ENCODE data around the gene ILK.

ILK gene

GRCh38 chr11:6574816-6575715, 28.5 kb upstream of the ILK start:
- DNase-seq (ENCODE audit: low read depth), result no peak

- DNase-seq (ENCODE audit: low read depth), result no peak
These were observed 26.9 kb upstream of the ILK start for GRCh38 chr11:6576471-6577373.

- no peak for DNase-seq (ENCODE audit: low read depth)
These were observed 25.4 kb upstream of the ILK start for GRCh38 chr11:6578134-6578533.

- no peak for DNase-seq (ENCODE audit: low read depth)
These were observed 23.9 kb upstream of the ILK start for GRCh38 chr11:6579681-6580080.

DNA sequence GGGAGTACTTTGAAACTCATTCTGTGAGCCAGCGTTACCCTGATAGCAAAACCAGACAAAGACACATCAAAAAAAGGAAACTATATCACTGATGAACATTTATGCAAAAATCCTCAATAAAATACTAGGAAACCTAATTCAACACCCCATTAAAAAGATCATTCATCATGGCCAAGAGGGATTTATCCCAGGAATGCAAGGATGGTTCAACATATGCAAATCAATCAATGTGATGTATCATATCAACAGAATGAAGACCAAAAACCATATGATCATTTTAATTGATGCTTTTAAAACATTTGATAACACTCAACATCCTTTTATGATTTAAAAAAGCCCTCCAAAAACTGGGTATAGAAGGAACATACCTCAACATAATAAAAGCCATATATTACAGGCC, 20.0 kb upstream of the ILK start:
- DNase-seq (ENCODE audit: low read depth), result no peak

DNA sequence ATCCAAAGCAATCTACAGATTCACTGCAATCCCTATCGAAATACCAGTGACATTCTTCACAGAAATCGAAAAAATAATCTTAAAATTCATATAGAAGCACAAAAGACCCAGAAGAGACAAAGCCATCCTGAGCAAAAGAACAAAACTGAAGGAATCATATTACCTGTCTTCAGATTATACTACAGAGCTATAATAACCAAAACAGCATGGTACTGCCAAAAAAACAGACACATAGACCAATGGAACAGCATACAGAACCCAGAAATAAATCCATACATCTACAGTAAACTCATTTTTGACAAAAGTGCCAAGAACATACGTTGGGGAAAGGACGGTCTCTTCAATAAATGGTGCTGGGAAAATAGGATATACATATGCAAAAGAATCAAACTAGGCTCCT, 19.0 kb upstream of the ILK start:
- DNase-seq (ENCODE audit: low read depth), result no peak

DNA sequence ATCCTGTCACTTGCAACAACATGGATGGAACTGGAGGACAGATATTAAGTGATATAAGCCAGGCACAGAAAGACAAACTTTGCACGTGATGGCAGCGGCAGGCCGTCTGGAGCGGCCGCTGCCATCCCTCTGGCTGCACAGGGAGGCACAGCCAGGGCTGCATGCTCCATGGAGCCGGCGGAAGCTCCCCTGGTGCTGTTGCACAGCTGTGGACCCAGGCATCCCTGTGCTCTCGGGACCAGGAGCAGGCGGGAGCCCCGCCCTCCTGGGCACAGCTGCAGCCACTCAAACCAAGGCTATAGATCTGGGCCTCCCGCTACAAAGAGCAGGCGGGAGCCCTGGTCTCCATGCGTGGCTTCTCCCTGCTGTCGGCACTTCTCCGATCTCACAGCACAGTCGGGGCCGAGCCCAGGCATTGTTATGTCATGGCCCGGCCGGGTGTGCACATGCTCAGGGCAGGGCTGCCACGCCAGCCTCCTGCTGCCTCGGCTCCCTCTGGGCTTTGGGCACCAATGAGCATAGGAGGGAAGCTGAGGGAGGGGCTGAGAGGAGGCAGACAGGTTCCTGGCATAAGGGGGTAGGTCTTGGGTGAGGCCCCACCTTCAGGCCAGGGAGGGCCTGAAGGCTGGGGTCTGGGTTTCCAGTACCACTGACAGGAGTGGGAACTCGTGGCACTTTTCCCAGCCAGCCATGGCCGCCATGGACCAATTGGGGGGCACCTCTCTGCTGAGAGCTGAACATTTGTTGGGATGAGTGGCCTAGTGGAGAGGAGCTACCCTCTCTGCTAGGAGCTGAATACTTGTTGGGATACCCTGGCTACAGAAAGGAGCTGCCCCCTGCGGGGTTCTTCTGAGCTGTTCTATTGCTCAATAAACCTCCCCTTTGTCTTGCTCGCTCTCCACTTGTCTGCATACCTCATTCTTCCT, 16.9 kb upstream of the ILK start:
- no peak for DNase-seq (ENCODE audit: low read depth)

GRCh38 chr11:6587360-6587953, 16.1 kb upstream of the ILK start:
- DNase-seq (ENCODE audit: low read depth), result no peak

DNA sequence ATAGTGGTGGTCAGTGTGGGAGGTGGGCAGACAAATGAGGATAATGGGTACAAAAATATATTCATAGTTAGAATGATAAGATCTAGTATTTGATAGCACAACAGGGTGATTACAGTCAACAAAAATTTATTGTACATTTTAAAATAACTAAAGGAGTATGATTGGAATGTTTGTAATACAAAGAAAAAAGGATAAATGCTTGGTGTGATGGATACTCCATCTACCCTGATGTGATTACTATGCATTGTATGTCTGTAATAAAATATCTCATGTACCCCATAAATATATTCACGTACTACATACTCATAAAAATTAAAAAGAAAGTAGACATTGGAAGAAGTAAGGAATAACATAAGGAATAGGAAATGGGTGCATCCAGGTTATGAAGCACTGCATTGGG, 15.6 kb upstream of the ILK start:
- no peak for DNase-seq (ENCODE audit: low read depth)

DNA sequence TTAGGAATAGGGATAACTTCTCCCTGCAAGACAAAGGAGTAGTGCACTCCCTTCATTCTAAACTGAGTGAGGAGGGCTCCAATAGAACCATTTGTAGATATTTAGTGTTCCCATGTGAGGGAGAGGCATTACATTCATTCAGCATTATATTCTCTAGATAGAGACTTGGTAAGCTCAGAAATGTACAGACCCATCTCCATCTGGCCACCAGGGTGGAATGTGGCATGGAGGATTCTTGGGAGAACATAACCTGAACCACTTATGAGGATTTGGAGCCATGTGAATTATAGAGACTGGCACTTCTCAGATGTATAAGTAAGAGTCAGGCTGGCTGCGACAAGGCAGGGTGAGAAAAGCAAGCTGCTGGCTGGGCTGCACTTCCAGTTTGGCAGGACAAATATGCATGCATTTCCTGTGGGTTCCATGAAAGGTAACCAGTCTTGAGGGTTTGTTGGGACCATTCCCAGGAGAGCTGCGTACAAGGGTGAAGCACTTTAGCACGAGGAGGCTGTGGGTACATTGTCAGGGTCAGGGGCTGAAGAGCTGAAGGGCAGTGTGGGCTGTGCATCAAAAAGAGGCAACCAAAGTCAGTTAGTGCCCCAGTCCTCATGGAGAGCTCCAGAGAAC, 9.3 kb upstream of the ILK start:
- DNase-seq (ENCODE audit: low read depth), result no peak

GRCh38 chr11:6596239-6596877, 7.2 kb upstream of the ILK start:
- DNase-seq (ENCODE audit: low read depth), result no peak

DNA sequence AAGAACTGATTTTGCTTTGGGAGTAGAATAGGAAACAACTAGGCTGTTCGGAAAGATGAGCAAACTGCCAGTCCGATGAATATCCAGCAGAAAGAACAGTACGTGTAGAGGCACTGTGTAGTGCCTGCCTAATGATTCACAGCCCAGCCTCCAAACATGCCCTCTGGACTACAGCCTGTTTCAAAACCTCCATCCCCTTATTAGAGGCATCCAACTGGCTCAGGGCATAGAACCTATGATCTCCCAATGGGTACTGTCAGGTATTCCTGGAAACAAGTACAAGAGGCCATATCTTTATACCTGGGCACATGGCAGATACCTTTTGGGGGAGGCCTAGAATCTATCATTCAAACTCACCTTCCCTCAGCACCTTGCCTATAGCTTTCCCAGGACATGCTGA, 5.0 kb upstream of the ILK start:
- DNase-seq (ENCODE audit: low read depth), result no peak

GRCh38 chr11:6599449-6599848, 4.1 kb upstream of the ILK start:
- DNase-seq (ENCODE audit: low read depth), result no peak

DNA sequence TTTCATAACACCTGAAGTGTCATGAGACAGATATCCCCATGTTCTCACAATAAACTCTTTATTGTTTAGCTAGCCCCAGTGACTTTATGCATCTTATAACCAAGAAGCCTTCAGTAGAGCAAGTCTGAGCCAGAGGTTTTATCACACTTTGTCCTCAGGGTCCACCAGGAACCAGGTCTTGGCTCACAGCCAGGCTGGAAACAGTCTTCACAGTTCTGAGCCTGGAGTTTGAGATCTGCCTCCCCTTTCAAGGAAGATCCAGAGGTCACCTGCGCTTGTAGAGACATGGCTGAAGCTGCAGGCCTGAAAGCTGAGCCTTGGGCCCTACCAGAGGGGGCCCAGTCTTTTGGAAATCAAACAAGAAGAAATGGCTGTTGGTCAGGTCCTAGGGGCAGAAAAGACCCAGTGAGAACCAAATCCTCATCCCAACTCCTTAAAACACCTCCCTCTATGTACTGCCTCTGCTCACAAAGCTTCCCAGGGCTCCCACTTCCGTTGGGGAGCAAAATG, 3.6 kb upstream of the ILK start:
- no peak for DNase-seq (ENCODE audit: low read depth)

GRCh38 chr11:6601041-6601461, 2.5 kb upstream of the ILK start:
- DNase-seq (ENCODE audit: low read depth), result no peak

DNA sequence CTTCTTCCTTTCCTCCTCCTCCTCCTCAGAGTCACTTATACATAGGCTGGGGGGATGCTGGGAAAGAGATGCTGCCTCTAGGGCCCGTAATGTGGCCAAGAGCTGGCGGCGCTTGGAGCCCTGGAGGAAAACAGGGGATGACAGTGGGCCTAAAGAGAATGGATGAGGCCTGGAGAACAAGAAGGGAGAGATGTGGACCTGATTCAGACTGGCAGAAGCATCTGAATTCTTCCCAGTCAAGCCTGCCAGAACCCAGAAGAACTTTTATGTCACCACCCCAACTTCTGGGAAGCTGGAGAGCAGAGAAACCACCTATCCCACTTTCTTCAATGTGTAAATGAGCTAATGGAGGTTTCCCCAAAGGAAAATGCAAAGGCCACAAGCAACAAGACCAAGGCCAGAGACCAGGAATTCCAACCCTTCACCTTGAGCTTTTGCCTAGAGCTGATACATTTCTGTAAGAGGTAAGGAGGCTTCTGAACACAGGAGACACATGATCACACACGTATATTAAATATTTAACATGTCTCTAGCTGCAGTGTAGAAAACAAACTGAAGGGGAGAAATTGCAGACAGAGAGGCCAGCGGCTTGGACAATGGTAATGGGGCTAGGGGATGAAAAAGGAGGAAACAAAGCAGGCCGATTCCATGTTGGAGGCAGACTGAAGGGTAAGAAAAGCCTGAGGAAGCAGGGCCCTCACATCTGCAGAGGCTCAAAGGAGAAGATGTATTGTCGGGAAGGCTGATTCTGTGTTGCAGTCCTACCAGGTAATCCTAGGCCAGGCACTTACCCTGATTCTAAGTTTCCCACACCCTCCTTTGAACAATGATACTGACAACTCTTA, 1.3 kb upstream of the ILK start:
- no peak for DNase-seq (ENCODE audit: low read depth)

DNA sequence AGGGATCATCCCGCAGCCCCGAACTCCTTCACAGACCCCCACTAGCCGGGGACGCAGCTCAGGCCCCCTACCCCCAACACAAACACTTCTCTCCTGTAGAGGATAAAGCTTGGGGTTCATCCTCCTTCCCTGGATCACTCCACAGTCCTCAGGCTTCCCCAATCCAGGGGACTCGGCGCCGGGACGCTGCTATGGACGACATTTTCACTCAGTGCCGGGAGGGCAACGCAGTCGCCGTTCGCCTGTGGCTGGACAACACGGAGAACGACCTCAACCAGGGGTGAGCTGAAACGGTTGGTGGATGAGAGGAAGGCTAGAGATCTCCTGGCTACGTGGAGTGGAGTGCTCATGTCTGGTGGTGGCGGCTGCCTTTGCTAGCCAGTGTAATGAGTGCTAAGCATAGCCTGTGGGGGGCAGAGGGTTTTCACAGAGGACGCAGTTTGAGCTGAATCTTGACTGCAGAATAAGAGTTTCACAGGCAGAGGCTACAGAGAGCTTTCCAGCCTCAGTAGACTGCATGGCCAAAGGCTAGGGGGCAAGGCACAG, 580 bp downstream of the ILK start:
- DNase-seq (ENCODE audit: low read depth), result no peak

- no peak for DNase-seq (ENCODE audit: low read depth)
These were observed 1.2 kb downstream of the ILK start for GRCh38 chr11:6604790-6605189.
